K562 (cell line): ENCODE measurements around the gene LILRA5. TPM values are rescaled to one million over a fixed set of nuclear protein-coding genes. Genes with fewer than 3 reads are reported as not detected.

Experiments
- ATAC-seq: fragments of 200-7000 bp; cut with Tn5 transposase; 3 replicates; pipeline ENCODE4 v1.9.1; 2020; ENCODE audit warnings: moderate library complexity
- BruUV-seq: library from RNA; stranded (reverse); fragments of 400-500 nt; replicated peaks from 2 replicates; lab custom pipeline; 2021; lab: Mats Ljungman, UMichigan
- CTCF ChIA-PET: fragments of 300-600 bp; formaldehyde crosslinking; extraction: SDS; loops from one replicate; lab custom pipeline; 2021; ENCODE audit warnings: low intra/inter-chr PET ratio; lab: Yijun Ruan, JAX
- POLR2A ChIA-PET: fragments of 300-600, 350-650 bp; sonication (Branson Sonifier 250); formaldehyde crosslinking; extraction: SDS; loops from one replicate; lab custom pipeline; 2021; ENCODE audit warnings: antibody characterized with exemption, inconsistent platforms; lab: Yijun Ruan, JAX
- DNase-seq, 4 experiments: peaks; one replicate each; pipeline versions ENCODE4 v3.0.0 to v3.0.0-alpha.2; 2011 to 2018; ENCODE audit warnings: low spot score in 3 of 4, mixed read lengths in 3 of 4; ENCODE audit errors: extremely low read depth in 1 of 4
- FAIRE-seq: peaks from 2 replicates; lab custom pipeline; 2011; peaks lifted over from hg19 to GRCh38; lab: Jason Lieb, UNC
- H2AFZ ChIP-seq: 2 replicates; pipeline ENCODE4 v1.6.0; 2011; ENCODE audit warnings: low read depth, low read length, control low read depth, inconsistent platforms
- H3K27ac ChIP-seq: fragments of 200-600 bp; 3 replicates; pipeline ENCODE4 v1.8.0; 2011; ENCODE audit warnings: low read depth, mild to moderate bottlenecking, control low read depth, inconsistent platforms, low read length, moderate library complexity, mixed read lengths; ENCODE audit errors: extremely low read depth
- H3K27me3 ChIP-seq, 2 experiments: fragments of 300-600 bp in 1 of 2; 2 replicates in 1 of 2; 3 replicates in 1 of 2; pipeline versions ENCODE4 v1.6.0 to v1.8.0; 2011; ENCODE audit warnings: inconsistent platforms in 2 of 2, low read length in 2 of 2, mild to moderate bottlenecking in 1 of 2, mixed read lengths in 1 of 2, moderate library complexity in 1 of 2; ENCODE audit not compliant: control insufficient read depth in 2 of 2, insufficient read depth in 2 of 2
- H3K36me3 ChIP-seq: fragments of 300-600 bp; 3 replicates; pipeline ENCODE4 v1.8.0; 2011; ENCODE audit warnings: mild to moderate bottlenecking, low read length, inconsistent platforms; ENCODE audit not compliant: control insufficient read depth, insufficient read depth
- H3K4me1 ChIP-seq, 2 experiments: fragments of 200-600 bp in 1 of 2; replicated peaks in 1 of 2; 2 replicates in 1 of 2; 3 replicates in 1 of 2; pipeline versions ENCODE4 v1.5.1 to v1.8.0; 2011; ENCODE audit warnings: inconsistent platforms in 2 of 2, low read length in 2 of 2, mild to moderate bottlenecking in 1 of 2, mixed read lengths in 1 of 2, moderate library complexity in 1 of 2; ENCODE audit not compliant: control insufficient read depth in 2 of 2, insufficient read depth in 2 of 2
- H3K4me2 ChIP-seq: 2 replicates; pipeline ENCODE4 v1.6.1; 2011; ENCODE audit warnings: low read length, control low read depth, inconsistent platforms, mixed read lengths; ENCODE audit not compliant: insufficient read depth
- H3K4me3 ChIP-seq: fragments of 200-600 bp; sonication (generic), shearing (Covaris generic); 2 replicates; pipeline ENCODE4 v1.5.1; 2016; ENCODE audit warnings: control low read depth, inconsistent platforms
- H3K79me2 ChIP-seq: fragments of 200-600 bp; 3 replicates; pipeline ENCODE4 v1.8.0; 2011; ENCODE audit warnings: low read length, inconsistent platforms; ENCODE audit not compliant: control insufficient read depth, insufficient read depth
- H3K9ac ChIP-seq, 2 experiments: 2 replicates each; pipeline versions ENCODE4 v1.6.0 to v1.6.1; 2011; ENCODE audit warnings: low read depth in 2 of 2, low read length in 2 of 2, control low read depth in 1 of 2, inconsistent platforms in 1 of 2, mild to moderate bottlenecking in 1 of 2, mixed read lengths in 1 of 2; ENCODE audit not compliant: insufficient read depth in 1 of 2
- H3K9me1 ChIP-seq: one replicate; pipeline ENCODE4 v1.6.0; 2011; ENCODE audit warnings: inconsistent platforms, mild to moderate bottlenecking, low read length, moderate library complexity; ENCODE audit not compliant: control insufficient read depth, insufficient read depth
- H3K9me3 ChIP-seq: replicated peaks from 2 replicates; pipeline ENCODE4 v1.5.1; 2011; ENCODE audit warnings: low read depth, low read length, inconsistent platforms; ENCODE audit not compliant: control insufficient read depth, insufficient read depth
- H4K20me1 ChIP-seq: replicated peaks from 2 replicates; pipeline ENCODE4 v1.6.1; 2011; ENCODE audit warnings: low read length, inconsistent platforms, mixed read lengths; ENCODE audit not compliant: control insufficient read depth, insufficient read depth
- ADNP ChIP-seq: fragments of 200-800 bp; sonication (Bioruptor generic); IDR thresholded peaks from 2 replicates; pipeline ENCODE4 v1.6.1; 2016; ENCODE audit warnings: missing genetic modification characterization, missing compliant biosample characterization
- DACH1 ChIP-seq: fragments of 450-650 bp; IDR thresholded peaks from 2 replicates; pipeline ENCODE4 v1.6.1; 2018; ENCODE audit not compliant: partially characterized antibody
- EP400 ChIP-seq: fragments of 450-650 bp; IDR thresholded peaks from 2 replicates; pipeline ENCODE4 v1.6.1; 2017; ENCODE audit warnings: antibody characterized with exemption, mild to moderate bottlenecking, moderate library complexity
- FOXA3 ChIP-seq, 2 experiments: fragments of 450-650 bp in 1 of 2; sonication (generic) in 1 of 2; formaldehyde crosslinking; IDR thresholded peaks in 1 of 2; conservative IDR thresholded peaks in 1 of 2; 2 replicates each; pipeline versions ENCODE4 v1.4.0 to v1.8.0; 2020 to 2022; ENCODE audit warnings: mild to moderate bottlenecking in 2 of 2, missing genetic modification reagents in 1 of 2
- SOX6 ChIP-seq: fragments of 450-650 bp; IDR thresholded peaks from 2 replicates; pipeline ENCODE4 v1.6.1; 2014; ENCODE audit warnings: mild to moderate bottlenecking
- ZNF445 ChIP-seq: fragments of 250-450 bp; sonication (Bioruptor Pico); IDR thresholded peaks from 2 replicates; pipeline ENCODE4 v1.4.0; 2020; ENCODE audit warnings: low read depth, mild to moderate bottlenecking, moderate library complexity
- WGBS: fragments of 100-300 bp; shearing (Covaris generic); methylation state at CpG from one replicate; pipeline ENCODE4 v1.1.6; 2016; ENCODE audit warnings: low coverage, mixed read lengths; ENCODE audit not compliant: insufficient coverage; ENCODE audit errors: missing lambda C conversion rate; 5-methylcytosine and 5-hydroxymethylcytosine counted together
- in situ Hi-C: fragments of 300-500 bp; cut with MboI; formaldehyde crosslinking; loops from 4 replicates; pipeline ENCODE4 v1.15.0; 2018; ENCODE audit warnings: inconsistent platforms, mixed read lengths
- intact Hi-C: fragments of 100-400 bp; cut with micrococcal nuclease; formaldehyde crosslinking; loops from 2 replicates; pipeline ENCODE4 v1.14.2; 2022
- polyA plus RNA-seq, 8 experiments: library from polyadenylated mRNA; depleted of rRNA in 4 of 8; stranded (reverse) in 5 of 8; unstranded in 3 of 8; fragments of >200 nt; fragmentation: Nextera tagmentation in 2 of 8; fragmentation: Illumina TruSeq in 1 of 8; extraction: Ambion mirVana in 2 of 8; extraction: Trizol in 1 of 8; gene quantifications; 2 replicates each; pipeline versions ENCODE4 v1.2.1 to v1.2.3, GENCODE V29; 2011 to 2014; ENCODE audit warnings: inconsistent platforms in 1 of 8, missing spikeins in 1 of 8
- total RNA-seq, 7 experiments: library from RNA; depleted of rRNA in 6 of 7; stranded (reverse); fragments of >200 nt in 6 of 7; fragmentation: Illumina TruSeq in 2 of 7; extraction: Trizol in 2 of 7; gene quantifications; 2 replicates each; pipeline versions ENCODE4 v1.2.1 to v1.2.3, GENCODE V29; 2011 to 2021; ENCODE audit warnings: low replicate concordance in 1 of 7
- TF ChIP-seq, protein P1 (sequence below): sonication (generic); formaldehyde crosslinking; IDR thresholded peaks from 2 replicates; pipeline ENCODE4 v1.8.0; 2022; ENCODE audit warnings: mild to moderate bottlenecking, missing genetic modification reagents

Gene LILRA5
- total and polyA plus RNA-seq, 9 of the 15 experiments (the other 6 are each of a cell fraction or from before 2014, with no cell fraction given), result not detected

GRCh38 chr19:54302257-54302656, 10.7 kb downstream of the LILRA5 start:
- DNase-seq (no peak), ATAC-seq (no peak), FAIRE-seq (no peak)
- Histone ChIP-seq H3K4me1 (no peaks in the 10 kb centered on the region), H3K9ac (no peak overlapping the region), H3K27me3 (peaks cover 4 to 22% of the 10 kb centered on the region in 2 experiments; a peak in 2 of 5 replicates), H3K9me3 (no peaks in the 10 kb centered on the region), H3K4me2 (no peak overlapping the region), H3K4me3 (no peak overlapping the region), H4K20me1 (0 out of 2 replicates have a peak, but pooled peaks cover 4% of the 10 kb centered on the region), H3K79me2 (no peaks in the 10 kb centered on the region), H3K36me3 (no peaks in the 10 kb centered on the region), H3K27ac (no peak overlapping the region), H2AFZ (no peak overlapping the region), H3K9me1 (no peaks in the 10 kb centered on the region)
- TF ChIP-seq ADNP (tag) (no peak), DACH1 (no peak), FOXA3 (CRISPR knock-in tag; conservative IDR thresholded peaks at IDR 0.05 in 1 of 2, IDR thresholded peaks at IDR 0.05 in 1 of 2) (no peak), EP400 (no peak), SOX6 (no peak), ZNF445 (CRISPR knock-in tag) (no peak)
- TF ChIP-seq, protein P1, sequence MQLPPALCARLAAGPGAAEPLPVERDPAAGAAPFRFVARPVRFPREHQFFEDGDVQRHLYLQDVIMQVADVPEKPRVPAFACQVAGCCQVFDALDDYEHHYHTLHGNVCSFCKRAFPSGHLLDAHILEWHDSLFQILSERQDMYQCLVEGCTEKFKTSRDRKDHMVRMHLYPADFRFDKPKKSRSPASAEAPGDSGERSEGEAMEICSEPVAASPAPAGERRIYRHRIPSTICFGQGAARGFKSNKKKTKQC (CRISPR knock-in tag), result no peak
- BruUV-seq, result no TSS peak
- ChIA-PET CTCF (no interaction called here), POLR2A (no interaction called here)
- in situ Hi-C loops (no loop called here), intact Hi-C loops (no loop called here)
- WGBS, result 0% methylated on average over 4 of the region's 4 CpGs
